Keratinocyte (primary cell): ENCODE results near the gene KLHL21. TPM values are rescaled to one million over a fixed set of nuclear protein-coding genes. Genes with fewer than 3 reads are reported as not detected.

ENCODE experiments used
- DNase-seq: peaks from one replicate; pipeline ENCODE4 v3.0.0-alpha.2; 2011; ENCODE audit warnings: low read depth, missing footprints, low spot score
- FAIRE-seq: peaks from 2 replicates; lab custom pipeline; 2011; peaks lifted over from hg19 to GRCh38; lab: Jason Lieb, UNC
- H2AFZ ChIP-seq: 2 replicates; pipeline ENCODE4 v1.6.0; 2012; ENCODE audit warnings: low read length, control low read depth, inconsistent platforms; ENCODE audit not compliant: control insufficient read depth
- H3K27ac ChIP-seq: 2 replicates; pipeline ENCODE4 v1.5.1; 2011; ENCODE audit warnings: low read length; ENCODE audit not compliant: control insufficient read depth, insufficient read depth
- H3K27me3 ChIP-seq: 3 replicates; pipeline ENCODE4 v1.6.0; 2011; ENCODE audit warnings: low read length; ENCODE audit not compliant: control insufficient read depth, insufficient read depth; ENCODE audit errors: extremely low read depth
- H3K36me3 ChIP-seq, 2 experiments: 2 replicates in 1 of 2; 3 replicates in 1 of 2; pipeline ENCODE4 v1.5.1; 2011; ENCODE audit warnings: low read length in 2 of 2, mild to moderate bottlenecking in 1 of 2; ENCODE audit not compliant: control insufficient read depth in 2 of 2, insufficient read depth in 2 of 2; ENCODE audit errors: extremely low read depth in 1 of 2
- H3K4me1 ChIP-seq: 3 replicates; pipeline ENCODE4 v1.5.1; 2011; ENCODE audit warnings: low read length; ENCODE audit not compliant: control insufficient read depth, insufficient read depth; ENCODE audit errors: extremely low read depth
- H3K4me2 ChIP-seq: 3 replicates; pipeline ENCODE4 v1.6.0; 2011; ENCODE audit warnings: low read depth, low read length; ENCODE audit not compliant: control insufficient read depth, insufficient read depth; ENCODE audit errors: extremely low read depth
- H3K4me3 ChIP-seq, 3 experiments: fragments of 200-600 bp in 1 of 3; sonication (generic) in 1 of 3; 2 replicates in 2 of 3; 3 replicates in 1 of 3; pipeline ENCODE4 v1.5.1; 2011 to 2016; ENCODE audit warnings: low read length in 3 of 3, mild to moderate bottlenecking in 3 of 3, control low read depth in 2 of 3, inconsistent platforms in 1 of 3, low read depth in 1 of 3, mixed read lengths in 1 of 3, mixed run types in 1 of 3, moderate library complexity in 1 of 3; ENCODE audit not compliant: control insufficient read depth in 2 of 3, insufficient read depth in 2 of 3; ENCODE audit errors: extremely low read depth in 1 of 3
- H3K79me2 ChIP-seq: 2 replicates; pipeline ENCODE4 v1.6.0; 2012; ENCODE audit warnings: low read length; ENCODE audit not compliant: control insufficient read depth, insufficient read depth
- H3K9ac ChIP-seq: 3 replicates; pipeline ENCODE4 v1.6.0; 2011; ENCODE audit warnings: low read length; ENCODE audit not compliant: control insufficient read depth, insufficient read depth; ENCODE audit errors: extremely low read depth
- H3K9me1 ChIP-seq: 3 replicates; pipeline ENCODE4 v1.6.0; 2011; ENCODE audit warnings: low read length; ENCODE audit not compliant: control insufficient read depth, insufficient read depth; ENCODE audit errors: extremely low read depth
- H3K9me3 ChIP-seq: 2 replicates; pipeline ENCODE4 v1.5.1; 2012; ENCODE audit warnings: low read depth, low read length; ENCODE audit not compliant: control insufficient read depth
- H4K20me1 ChIP-seq: 3 replicates; pipeline ENCODE4 v1.6.0; 2011; ENCODE audit warnings: low read length; ENCODE audit not compliant: control insufficient read depth, insufficient read depth; ENCODE audit errors: extremely low read depth
- CTCF ChIP-seq, 3 experiments: IDR thresholded peaks in 1 of 3; conservative IDR thresholded peaks in 1 of 3; optimal IDR thresholded peaks in 1 of 3; 2 replicates in 2 of 3; 3 replicates in 1 of 3; pipeline versions ENCODE3 to v1.5.1; 2011; ENCODE audit warnings: low read length in 3 of 3, mild to moderate bottlenecking in 3 of 3, moderate library complexity in 2 of 3, control low read depth in 1 of 3, inconsistent platforms in 1 of 3; ENCODE audit not compliant: insufficient read depth in 2 of 3; ENCODE audit errors: extremely low read depth in 1 of 3
- EZH2 ChIP-seq: IDR thresholded peaks from one replicate; pipeline ENCODE4 v1.6.1; 2012; ENCODE audit warnings: inconsistent platforms, mild to moderate bottlenecking, low read length, moderate library complexity
- dilution Hi-C: fragments of 300-500 bp; cut with MboI; formaldehyde crosslinking; loops from one replicate; pipeline ENCODE4 v1.7.0; 2020; ENCODE audit warnings: low sequenced_read_pairs; ENCODE audit not compliant: extremely low pct_ligation_motif_present
- polyA plus RNA-seq, 5 experiments: library from polyadenylated mRNA; depleted of rRNA in 3 of 5; stranded (reverse) in 3 of 5; stranded (forward) in 1 of 5; unstranded in 1 of 5; fragments of >200 nt; gene quantifications; 1 replicate in 1 of 5; 2 replicates in 3 of 5; 3 replicates in 1 of 5; pipeline versions ENCODE4 v1.2.1 to v1.2.3, GENCODE V29; 2011 to 2012; ENCODE audit warnings: missing spikeins in 2 of 5, low read depth in 1 of 5, low replicate concordance in 1 of 5

Gene KLHL21
- polyA plus RNA-seq, 1 donor (not counting 4 experiments of a cell fraction or from before 2014, with no cell fraction given): 24.8 TPM

GRCh38 chr1:6579374-6580118 lies 23.1 kb downstream of the KLHL21 start, which contains the start of gene ZBTB48:
TSS of gene ZBTB48 (plus strand) at chr1:6579994. CDS start at chr1:6580610, 616 bp downstream.
- Histone ChIP-seq H3K9me3 (no peaks in the 10 kb centered on the region), H3K4me1 (peaks cover 26% of the 10 kb centered on the region), H3K79me2 (peaks cover 18% of the 10 kb centered on the region), H3K9me1 (peaks cover 2% of the 10 kb centered on the region), H3K27ac (peak within 1 kb of the TSS; percentile 69), H3K27me3 (no peaks in the 10 kb centered on the region), H2AFZ (peak within 1 kb of the TSS; percentile 86), H3K4me3 (peak within 1 kb of the TSS; percentile 78 to 91 (median 90)), H4K20me1 (no peaks in the 10 kb centered on the region), H3K4me2 (peak within 1 kb of the TSS; percentile 85), H3K9ac (peak within 1 kb of the TSS; percentile 83), H3K36me3 (peaks cover 0 to 7% of the 10 kb centered on the region in 2 experiments)
- DNase-seq: no peak
- FAIRE-seq: peak; percentile 86
- dilution Hi-C loops: no loop called here
- TF ChIP-seq CTCF (optimal IDR thresholded peaks at IDR 0.05 in 1 of 3, IDR thresholded peaks at IDR 0.05 in 1 of 3, conservative IDR thresholded peaks at IDR 0.05 in 1 of 3; ENCODE audit: extremely low read depth in 1 of 3, insufficient read depth in 2 of 3, low read length in 3 of 3): no peak
- TF ChIP-seq EZH2: no peak

DNA sequence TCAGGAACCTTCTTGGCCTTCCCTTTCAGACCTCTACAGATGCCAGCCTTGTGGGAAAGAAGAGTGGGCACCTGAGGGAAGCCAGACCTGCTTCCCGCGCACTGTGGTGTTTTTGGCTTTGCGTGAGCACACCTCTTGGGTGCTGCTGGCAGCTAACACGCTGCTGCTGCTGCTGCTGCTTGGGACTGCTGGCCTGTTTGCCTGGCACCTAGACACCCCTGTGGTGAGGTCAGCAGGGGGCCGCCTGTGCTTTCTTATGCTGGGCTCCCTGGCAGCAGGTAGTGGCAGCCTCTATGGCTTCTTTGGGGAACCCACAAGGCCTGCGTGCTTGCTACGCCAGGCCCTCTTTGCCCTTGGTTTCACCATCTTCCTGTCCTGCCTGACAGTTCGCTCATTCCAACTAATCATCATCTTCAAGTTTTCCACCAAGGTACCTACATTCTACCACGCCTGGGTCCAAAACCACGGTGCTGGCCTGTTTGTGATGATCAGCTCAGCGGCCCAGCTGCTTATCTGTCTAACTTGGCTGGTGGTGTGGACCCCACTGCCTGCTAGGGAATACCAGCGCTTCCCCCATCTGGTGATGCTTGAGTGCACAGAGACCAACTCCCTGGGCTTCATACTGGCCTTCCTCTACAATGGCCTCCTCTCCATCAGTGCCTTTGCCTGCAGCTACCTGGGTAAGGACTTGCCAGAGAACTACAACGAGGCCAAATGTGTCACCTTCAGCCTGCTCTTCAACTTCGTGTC lies 23.9 kb downstream of the KLHL21 start:
- FAIRE-seq (no peak), DNase-seq (no peak)
- H3K27ac ChIP-seq: no peak overlapping the region
- peak overlapping the region; percentile 85 for H2AFZ ChIP-seq
- peak overlapping the region; percentile 85 for H3K4me2 ChIP-seq
- no peaks in the 10 kb centered on the region for H3K9me3 ChIP-seq
- peak overlapping the region in 1 of 3 experiments; percentile 78 for H3K4me3 ChIP-seq
- TF ChIP-seq CTCF (optimal IDR thresholded peaks at IDR 0.05 in 1 of 3, IDR thresholded peaks at IDR 0.05 in 1 of 3, conservative IDR thresholded peaks at IDR 0.05 in 1 of 3; ENCODE audit: extremely low read depth in 1 of 3, insufficient read depth in 2 of 3, low read length in 3 of 3) (no peak), EZH2 (no peak)
- peaks cover 0 to 3% of the 10 kb centered on the region in 2 experiments for H3K36me3 ChIP-seq
- H3K27me3 ChIP-seq: no peaks in the 10 kb centered on the region
- no peak overlapping the region for H3K9ac ChIP-seq
- peaks cover 2% of the 10 kb centered on the region for H3K9me1 ChIP-seq
- dilution Hi-C loops: no loop called here
- H3K79me2 ChIP-seq: peaks cover 18% of the 10 kb centered on the region
- no peaks in the 10 kb centered on the region for H4K20me1 ChIP-seq
- peaks cover 26% of the 10 kb centered on the region for H3K4me1 ChIP-seq
